Forelimb muscle (tissue), 1 donor: ENCODE results near the gene PPFIA1. TPM values are rescaled to one million over a fixed set of nuclear protein-coding genes. Genes with fewer than 3 reads are reported as not detected.

Source experiments
- DNase-seq: peaks from one replicate; pipeline ENCODE4 v3.0.0-alpha.2; 2013; ENCODE audit warnings: low read depth
- polyA plus RNA-seq: library from polyadenylated mRNA; unstranded; fragments of 120-200 nt; gene quantifications from one replicate; pipeline ENCODE4 v1.2.1, GENCODE V29; 2013; ENCODE audit not compliant: insufficient read length

The PPFIA1 gene
- polyA plus RNA-seq, 1 donor: 31.2 TPM

DNA sequence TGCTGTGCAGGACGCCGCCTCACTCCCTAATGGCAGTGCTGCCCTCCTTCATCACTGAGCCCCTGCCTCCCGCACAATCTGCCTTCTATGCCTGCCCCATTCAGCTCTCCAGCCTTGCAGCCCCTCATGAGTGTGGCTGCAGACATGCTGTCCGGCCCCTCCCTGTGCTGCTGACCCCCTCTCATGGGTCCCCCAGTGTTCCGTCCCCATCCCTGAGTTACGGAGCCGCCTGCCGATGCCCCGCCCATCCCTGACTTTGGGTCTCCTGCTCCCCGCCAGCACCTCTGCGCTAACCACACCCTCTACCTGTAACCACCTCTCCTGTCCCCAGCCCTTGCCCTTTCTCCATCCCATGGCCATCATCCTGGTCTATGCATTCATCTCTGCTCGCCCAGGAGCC lies 161.1 kb downstream of the PPFIA1 start:
- no peak for DNase-seq

DNA sequence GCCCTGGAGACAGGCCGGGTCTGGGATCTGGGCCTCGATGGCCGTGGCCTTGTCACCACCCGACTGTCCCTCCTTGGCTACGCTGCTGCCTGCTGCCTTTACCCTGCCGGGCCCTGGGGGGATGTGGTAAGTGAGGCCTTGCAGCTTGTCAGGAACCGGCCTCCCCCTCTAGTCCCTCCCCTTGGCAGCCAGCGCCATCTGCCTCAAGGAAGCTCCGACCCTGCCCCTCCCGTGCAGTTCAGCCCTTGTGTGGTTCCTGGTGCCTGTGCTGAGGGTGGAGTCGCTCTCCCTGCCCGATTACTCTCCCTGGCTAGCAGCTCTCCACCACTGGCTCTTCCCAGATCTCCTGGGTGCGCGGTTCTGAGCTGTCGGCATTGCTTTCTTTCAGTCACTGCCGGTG lies 161.6 kb downstream of the PPFIA1 start:
- DNase-seq: no peak

DNA sequence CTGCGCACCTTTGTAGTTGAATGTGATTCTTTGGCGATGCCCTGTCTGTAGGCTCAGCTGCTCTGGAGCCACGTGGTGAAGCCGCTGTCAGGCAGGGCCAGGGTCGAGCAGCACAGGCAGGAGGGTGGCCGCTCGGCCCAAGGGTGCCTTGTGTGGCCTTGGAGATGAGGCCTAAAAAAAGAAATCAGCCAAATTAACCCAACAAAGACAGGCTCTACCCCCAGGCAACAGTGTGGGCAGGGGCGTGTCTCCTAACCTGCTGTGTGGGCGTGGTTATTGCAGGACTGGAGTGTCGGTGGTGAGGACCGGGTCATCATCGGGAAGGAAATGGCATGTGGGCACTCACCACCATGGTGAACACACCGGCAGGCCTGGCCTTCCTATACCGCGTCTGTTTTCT lies 162.1 kb downstream of the PPFIA1 start:
- DNase-seq: no peak

DNA sequence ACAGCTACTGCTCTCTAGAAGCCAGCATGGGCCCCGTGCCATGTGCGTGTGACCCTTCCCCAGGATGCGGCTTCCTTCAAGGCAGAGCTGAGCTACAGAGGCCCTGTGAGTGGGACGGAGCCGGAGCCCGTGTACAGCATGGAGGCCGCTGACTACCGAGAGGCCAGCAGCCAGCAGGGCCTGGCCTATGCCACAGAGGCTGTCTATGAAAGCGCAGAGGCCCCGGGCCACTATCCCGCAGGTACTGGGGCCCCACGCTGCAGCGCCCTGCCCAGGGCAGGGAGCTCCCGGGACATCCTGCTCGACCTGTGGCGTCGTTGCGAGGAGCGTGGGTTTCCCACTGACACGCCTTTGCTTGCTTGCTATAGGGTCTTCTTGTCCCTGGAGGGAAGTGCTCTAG lies 162.5 kb downstream of the PPFIA1 start:
- no peak for DNase-seq

DNA sequence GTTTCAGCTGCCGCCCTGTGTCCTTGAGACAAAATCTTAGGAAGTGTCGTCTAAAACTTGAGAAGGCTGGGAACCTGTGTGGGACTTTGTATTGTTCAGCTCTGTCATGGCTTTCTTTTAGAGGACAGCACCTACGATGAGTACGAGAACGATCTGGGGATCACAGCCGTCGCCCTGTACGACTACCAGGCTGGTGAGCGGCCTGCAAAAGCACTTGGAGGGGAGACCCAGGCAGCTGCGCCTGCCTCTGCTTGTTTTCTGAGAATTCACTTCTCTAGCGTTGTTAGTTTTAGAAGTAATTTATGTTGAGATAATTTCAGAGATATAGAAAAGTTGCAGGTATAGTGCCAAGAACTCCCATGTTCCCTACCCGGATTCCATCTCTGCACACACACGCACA lies 163.0 kb downstream of the PPFIA1 start:
- DNase-seq: no peak

Other genes with a start within 250 kb of the PPFIA1 start
- 6.3 TPM for gene ANO1, start 192.4 kb upstream of the PPFIA1 start, polyA plus RNA-seq
- gene FADD, start 67.4 kb upstream of the PPFIA1 start, polyA plus RNA-seq: 10.1 TPM
- gene CTTN, start 127.8 kb downstream of the PPFIA1 start, polyA plus RNA-seq: 99.5 TPM